Activated CD4-positive, alpha-beta T cell treated with anti-CD3 and anti-CD28 coated beads for 36 hours (primary cell): Measurements from ENCODE around the gene PKN3. TPM values are rescaled to one million over a fixed set of nuclear protein-coding genes. Genes with fewer than 3 reads are reported as not detected.
"Not testable (repeated sequence)": the region's sequence is repeated elsewhere in the genome, so short reads cannot be mapped to it uniquely, and the experiment has no call there.

Source experiments
- ATAC-seq: fragments of 200-7000 bp; cut with Tn5 transposase; one replicate; pipeline ENCODE4 v1.10.0; 2021; ENCODE audit warnings: mild to moderate bottlenecking, moderate library complexity
- CTCF ChIA-PET: fragments of 350-600 bp; sonication (Branson Sonifier 250); formaldehyde crosslinking; loops from one replicate; lab custom pipeline; 2021; ENCODE audit warnings: antibody characterized with exemption; lab: Charles Lee
- POLR2A ChIA-PET: fragments of 350-600 bp; sonication (Branson Sonifier 250); formaldehyde crosslinking; loops from one replicate; lab custom pipeline; 2021; ENCODE audit warnings: antibody characterized with exemption, inconsistent platforms; lab: Charles Lee
- DNase-seq: peaks from one replicate; pipeline ENCODE4 v3.0.0-alpha.2; 2020
- H3K27ac Mint-ChIP-seq: one replicate; pipeline ENCODE4 v1.8.0; 2021; ENCODE audit warnings: mixed read lengths
- H3K27me3 Mint-ChIP-seq: one replicate; pipeline ENCODE4 v1.8.0; 2021; ENCODE audit warnings: mixed read lengths
- H3K36me3 Mint-ChIP-seq: one replicate; pipeline ENCODE4 v1.8.0; 2021; ENCODE audit warnings: low read depth, mixed read lengths
- H3K4me1 Mint-ChIP-seq: one replicate; pipeline ENCODE4 v1.8.0; 2021; ENCODE audit warnings: mixed read lengths
- H3K4me3 Mint-ChIP-seq: one replicate; pipeline ENCODE4 v1.8.0; 2021; ENCODE audit warnings: mild to moderate bottlenecking, moderate library complexity, mixed read lengths
- H3K9me3 Mint-ChIP-seq: one replicate; pipeline ENCODE4 v1.8.0; 2021; ENCODE audit warnings: low read depth, mixed read lengths
- intact Hi-C, 2 experiments: fragments of 100-400 bp; cut with DNase I in 1 of 2; cut with micrococcal nuclease in 1 of 2; formaldehyde crosslinking; loops; one replicate each; pipeline versions ENCODE4 v1.14.2 to v1.15.1; 2022 to 2024; cut with DNase I, micrococcal nuclease
- total RNA-seq, 2 experiments: library from RNA; stranded (reverse); gene quantifications; one replicate each; pipeline ENCODE4 v1.2.3, GENCODE V29; 2021

PKN3 gene
- total RNA-seq, 2 experiments from 2014 or later = 14.6 to 14.9 TPM

GRCh38 chr9:128690684-128691034 lies 11.6 kb upstream of the PKN3 start:
- no peak for ATAC-seq
- Mint-ChIP-seq H3K36me3 (peaks cover 49% of the 10 kb centered on the region), H3K4me3 (peak overlapping the region; percentile 99), H3K4me1 (peaks cover 50% of the 10 kb centered on the region), H3K27me3 (no peaks in the 10 kb centered on the region), H3K27ac (peak overlapping the region; percentile 100), H3K9me3 (no peaks in the 10 kb centered on the region)
- POLR2A ChIA-PET = interaction anchor here (1.3 kb wide), 1 partner anchor 138 kb away, joined by 3 read pairs; the partner anchor contains the start of gene SPTAN1
- DNase-seq = no peak
- intact Hi-C loops = no loop called here
- CTCF ChIA-PET = interaction anchor here (1.0 to 4.4 kb wide), 3 partner anchors 10 to 13 kb away, joined by 3 to 24 read pairs (median 4); partner anchors contain the start of gene PKN3

GRCh38 chr9:128693738-128694137 lies 8.6 kb upstream of the PKN3 start:
- POLR2A ChIA-PET = interaction anchor here (0.6 to 1.2 kb wide), 2 partner anchors 12 to 31 kb away, joined by 3 to 5 read pairs; partner anchors contain the start of gene ZDHHC12

GRCh38 chr9:128694344-128694743 lies 8.0 kb upstream of the PKN3 start:
- DNase-seq (no peak), ATAC-seq (no peak)
- H3K4me1 Mint-ChIP-seq = peaks cover 22% of the 10 kb centered on the region
- intact Hi-C loops = no loop called here
- no peaks in the 10 kb centered on the region for H3K27me3 Mint-ChIP-seq
- ChIA-PET POLR2A (no interaction called here), CTCF (interaction anchor here (0.6 to 4.4 kb wide), 2 partner anchors 8 to 101 kb away, joined by 3 to 24 read pairs; partner anchors contain the start of gene PKN3)
- no peaks in the 10 kb centered on the region for H3K9me3 Mint-ChIP-seq
- H3K4me3 Mint-ChIP-seq = no peak overlapping the region
- H3K27ac Mint-ChIP-seq = peak overlapping the region; percentile 42
- peaks cover 63% of the 10 kb centered on the region for H3K36me3 Mint-ChIP-seq

More at GRCh38 chr9:128693738-128694137, 8.6 kb upstream of the PKN3 start:
- H3K27me3 Mint-ChIP-seq, intact Hi-C loops, DNase-seq, H3K4me3 Mint-ChIP-seq, H3K9me3 Mint-ChIP-seq, ATAC-seq: not testable (repeated sequence)
- CTCF ChIA-PET = interaction anchor here (0.6 to 4.4 kb wide), 5 partner anchors 8 to 102 kb away, joined by 3 to 24 read pairs (median 3); partner anchors contain the start of gene PKN3
- Mint-ChIP-seq H3K4me1 (peaks cover 22% of the 10 kb centered on the region), H3K27ac (peak overlapping the region; percentile 18), H3K36me3 (peaks cover 63% of the 10 kb centered on the region)

GRCh38 chr9:128696923-128697707 lies 5.2 kb upstream of the PKN3 start:
- intact Hi-C loops = no loop called here
- H3K9me3 Mint-ChIP-seq = no peaks in the 10 kb centered on the region
- H3K4me1 Mint-ChIP-seq = peaks cover 17% of the 10 kb centered on the region
- ChIA-PET POLR2A (interaction anchor here (0.5 to 1.8 kb wide), 6 partner anchors 8 to 237 kb away, joined by 3 to 7 read pairs (median 4); partner anchors contain the start of gene SET), CTCF (interaction anchor here (0.6 to 1.4 kb wide), 4 partner anchors 10 to 121 kb away, joined by 3 to 6 read pairs (median 3); partner anchors contain the start of gene ENDOG)
- no peak overlapping the region for H3K27ac Mint-ChIP-seq
- H3K27me3 Mint-ChIP-seq = no peaks in the 10 kb centered on the region
- peaks cover 46% of the 10 kb centered on the region for H3K36me3 Mint-ChIP-seq
- DNase-seq = no peak
- no peak for ATAC-seq
- H3K4me3 Mint-ChIP-seq = no peak overlapping the region

GRCh38 chr9:128699096-128699795 lies 3.1 kb upstream of the PKN3 start:
- H3K36me3 Mint-ChIP-seq = peaks cover 29% of the 10 kb centered on the region
- H3K9me3 Mint-ChIP-seq, H3K4me3 Mint-ChIP-seq, DNase-seq, H3K27ac Mint-ChIP-seq, ATAC-seq, H3K4me1 Mint-ChIP-seq, H3K27me3 Mint-ChIP-seq, intact Hi-C loops: not testable (repeated sequence)
- POLR2A ChIA-PET = interaction anchor here (0.8 to 1.3 kb wide), 2 partner anchors 25 to 45 kb away, joined by 3 read pairs; partner anchors contain the start of gene ZDHHC12
- CTCF ChIA-PET = interaction anchor here (0.6 to 1.5 kb wide), 2 partner anchors 119 to 403 kb away, joined by 3 to 7 read pairs; partner anchors contain the start of gene ENDOG

GRCh38 chr9:128701227-128701854 lies 962 bp upstream of the PKN3 start:
- Mint-ChIP-seq H3K27me3 (no peaks in the 10 kb centered on the region), H3K4me3 (peak overlapping the region; percentile 73), H3K9me3 (no peaks in the 10 kb centered on the region), H3K36me3 (peaks cover 11% of the 10 kb centered on the region), H3K27ac (no peak overlapping the region), H3K4me1 (peaks cover 10% of the 10 kb centered on the region)
- no peak for DNase-seq
- ChIA-PET CTCF (interaction anchor here (0.7 to 1.4 kb wide), 11 partner anchors 9 to 644 kb away, joined by 3 to 24 read pairs (median 4); no protein-coding TSS in a partner anchor), POLR2A (interaction anchor here (0.6 kb wide), 1 partner anchor 85 kb away, joined by 4 read pairs; no protein-coding TSS in a partner anchor)
- ATAC-seq = no peak
- intact Hi-C loops = loop anchor here (5.0 kb wide), 2 partner anchors 86 to 149 kb away; partner anchors contain the start of genes SPTAN1 (in 1 of the 2) and TBC1D13 (in 1 of the 2)

GRCh38 chr9:128702949-128703615 lies 779 bp downstream of the PKN3 start:
- H3K4me3 Mint-ChIP-seq = peak overlapping the region; percentile 73
- no peaks in the 10 kb centered on the region for H3K27me3 Mint-ChIP-seq
- ChIA-PET POLR2A (interaction anchor here (0.7 kb wide), 1 partner anchor 15 kb away, joined by 4 read pairs; the partner anchor contains the start of gene SET), CTCF (interaction anchor here (0.6 to 1.0 kb wide), 4 partner anchors 12 to 115 kb away, joined by 3 to 4 read pairs (median 3); partner anchors contain the start of genes ENDOG and ZDHHC12)
- intact Hi-C loops = loop anchor here (1.0 to 5.0 kb wide), 9 partner anchors 14 to 226 kb away; partner anchors contain the start of genes TBC1D13 (in 2 of the 2), DYNC2I2 (in 1 of the 2), ENDOG (in 1 of the 2) and SET (in 1 of the 2)
- DNase-seq = peak; percentile 61
- H3K4me1 Mint-ChIP-seq = peaks cover 10% of the 10 kb centered on the region
- no peaks in the 10 kb centered on the region for H3K9me3 Mint-ChIP-seq
- ATAC-seq = peak; percentile 40
- H3K36me3 Mint-ChIP-seq = no peaks in the 10 kb centered on the region
- peak overlapping the region; percentile 74 for H3K27ac Mint-ChIP-seq

GRCh38 chr9:128703616-128704355 lies 1.5 kb downstream of the PKN3 start:
- H3K4me1 Mint-ChIP-seq = peaks cover 10% of the 10 kb centered on the region
- H3K36me3 Mint-ChIP-seq = no peaks in the 10 kb centered on the region
- H3K4me3 Mint-ChIP-seq = peak overlapping the region; percentile 73
- H3K27me3 Mint-ChIP-seq = no peaks in the 10 kb centered on the region
- POLR2A ChIA-PET = interaction anchor here (0.6 to 0.7 kb wide), 2 partner anchors 12 to 15 kb away, joined by 4 to 6 read pairs; partner anchors contain the start of gene SET
- peak overlapping the region; percentile 74 for H3K27ac Mint-ChIP-seq
- peak; percentile 59 for DNase-seq
- CTCF ChIA-PET = interaction anchor here (0.6 to 1.0 kb wide), 5 partner anchors 13 to 115 kb away, joined by 3 to 4 read pairs (median 3); partner anchors contain the start of genes ENDOG and ZDHHC12
- intact Hi-C loops = loop anchor here (2.0 to 5.0 kb wide), 4 partner anchors 83 to 225 kb away; partner anchors contain the start of genes TBC1D13 (in 2 of the 2) and SPTAN1 (in 1 of the 2)
- peak; percentile 10 for ATAC-seq
- H3K9me3 Mint-ChIP-seq = no peaks in the 10 kb centered on the region

GRCh38 chr9:128704356-128704670 lies 2.0 kb downstream of the PKN3 start:
- Mint-ChIP-seq H3K4me3 (peak overlapping the region; percentile 73), H3K36me3 (no peaks in the 10 kb centered on the region), H3K27ac (no peak overlapping the region), H3K27me3 (no peaks in the 10 kb centered on the region), H3K4me1 (peaks cover 10% of the 10 kb centered on the region), H3K9me3 (no peaks in the 10 kb centered on the region)
- intact Hi-C loops = loop anchor here (5.0 kb wide), 2 partner anchors 83 to 152 kb away; partner anchors contain the start of genes SPTAN1 (in 1 of the 2) and TBC1D13 (in 1 of the 2)
- DNase-seq (no peak), ATAC-seq (no peak)
- ChIA-PET POLR2A (interaction anchor here (0.5 to 0.6 kb wide), 2 partner anchors 12 to 116 kb away, joined by 3 to 6 read pairs; no protein-coding TSS in a partner anchor), CTCF (interaction anchor here (0.7 to 1.0 kb wide), 2 partner anchors 20 to 67 kb away, joined by 3 read pairs; partner anchors contain the start of gene ZDHHC12)
